GM18870 (cell line): ENCODE data around the gene ORM2.
"Not testable (repeated sequence)": the region's sequence is repeated elsewhere in the genome, so short reads cannot be mapped to it uniquely, and the experiment has no call there.

ENCODE experiments used
- ATAC-seq: cut with Tn5 transposase; IDR thresholded peaks from one replicate; pipeline ENCODE4 v1.9.1; 2021; ENCODE audit warnings: moderate library complexity; ENCODE audit not compliant: unreplicated experiment

ORM2 gene

DNA sequence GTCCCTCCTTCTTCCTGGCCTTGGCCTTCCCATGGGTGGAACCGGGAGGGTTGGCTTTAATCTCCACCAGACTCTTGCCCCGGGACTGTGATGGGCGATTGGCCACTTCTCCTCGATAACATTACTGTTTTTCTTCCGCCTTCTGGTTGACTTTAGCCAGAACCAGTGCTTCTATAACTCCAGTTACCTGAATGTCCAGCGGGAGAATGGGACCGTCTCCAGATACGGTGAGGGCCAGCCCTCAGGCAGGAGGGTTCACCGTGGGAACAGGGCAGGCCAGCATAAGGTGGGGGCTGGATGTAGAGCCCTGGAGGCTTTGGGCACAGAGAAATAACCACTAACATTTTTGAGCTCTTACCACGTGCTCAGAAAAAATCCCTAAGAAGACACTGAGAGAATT, 967 bp downstream of the ORM2 start:
- no peak for ATAC-seq

DNA sequence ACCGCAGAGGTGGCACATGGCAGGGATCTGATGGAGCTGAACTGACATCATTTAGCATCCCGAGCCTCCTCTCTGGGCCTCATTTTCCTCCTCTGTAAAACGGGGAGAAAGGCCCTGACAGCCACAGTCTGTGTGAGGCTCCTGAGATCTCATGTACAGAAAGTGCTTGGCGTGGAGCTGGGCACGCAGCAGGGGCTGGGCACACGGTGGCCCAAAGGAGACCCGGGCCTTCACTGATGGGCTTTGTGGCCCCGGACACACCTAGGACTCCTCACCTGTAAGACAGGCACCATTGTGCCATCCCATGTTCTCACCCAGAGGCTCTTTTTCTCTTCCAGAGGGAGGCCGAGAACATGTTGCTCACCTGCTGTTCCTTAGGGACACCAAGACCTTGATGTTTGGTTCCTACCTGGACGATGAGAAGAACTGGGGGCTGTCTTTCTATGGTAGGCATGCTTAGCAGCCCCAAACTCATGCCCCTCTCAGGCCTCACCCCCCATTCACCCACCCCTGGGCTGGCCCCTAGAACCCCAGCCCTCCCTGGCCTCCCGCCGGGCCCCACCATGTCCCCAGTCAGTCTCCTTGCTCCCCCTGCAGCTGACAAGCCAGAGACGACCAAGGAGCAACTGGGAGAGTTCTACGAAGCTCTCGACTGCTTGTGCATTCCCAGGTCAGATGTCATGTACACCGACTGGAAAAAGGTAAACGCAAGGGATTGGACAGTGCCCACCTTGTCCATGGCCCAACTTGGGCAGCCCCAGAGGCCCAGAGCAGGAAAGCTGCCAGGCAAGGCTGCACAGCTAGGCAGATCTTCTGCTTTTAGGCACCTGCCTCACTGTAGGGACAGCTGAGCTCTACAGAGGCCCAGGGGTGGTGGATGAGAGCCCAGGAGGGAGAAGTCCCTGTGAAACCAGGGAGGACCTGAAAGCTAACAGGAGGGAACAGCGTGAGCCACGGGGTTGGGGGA, 1.8 kb downstream of the ORM2 start:
- not testable (repeated sequence) for ATAC-seq

DNA sequence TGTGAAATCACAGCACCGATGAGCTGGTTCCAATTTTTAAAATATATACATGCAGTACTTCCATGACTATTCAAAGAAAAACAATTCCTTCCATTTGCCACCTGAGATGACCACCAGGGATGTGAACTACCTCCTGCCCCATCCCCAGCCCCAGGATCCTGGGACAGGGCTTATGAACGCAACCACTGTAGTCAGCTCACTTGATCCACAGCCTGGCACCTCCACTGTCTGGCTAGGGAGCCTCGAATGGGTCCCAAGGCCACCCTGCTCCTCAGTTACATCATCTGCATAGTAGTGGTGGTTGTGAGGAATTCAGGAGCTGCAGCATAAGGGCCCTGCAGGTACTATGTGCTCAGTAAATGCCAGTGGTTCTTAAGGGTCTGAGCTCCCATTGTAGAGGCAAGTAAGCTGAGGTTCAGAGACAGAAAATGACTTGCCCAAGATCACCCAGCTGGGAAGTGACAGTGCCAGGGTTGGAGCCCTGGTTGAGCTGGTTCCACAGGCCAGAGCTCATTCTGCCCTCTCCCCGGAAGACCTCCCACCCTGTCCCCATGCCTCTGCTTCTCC, 2.9 kb downstream of the ORM2 start:
- not testable (repeated sequence) for ATAC-seq

DNA sequence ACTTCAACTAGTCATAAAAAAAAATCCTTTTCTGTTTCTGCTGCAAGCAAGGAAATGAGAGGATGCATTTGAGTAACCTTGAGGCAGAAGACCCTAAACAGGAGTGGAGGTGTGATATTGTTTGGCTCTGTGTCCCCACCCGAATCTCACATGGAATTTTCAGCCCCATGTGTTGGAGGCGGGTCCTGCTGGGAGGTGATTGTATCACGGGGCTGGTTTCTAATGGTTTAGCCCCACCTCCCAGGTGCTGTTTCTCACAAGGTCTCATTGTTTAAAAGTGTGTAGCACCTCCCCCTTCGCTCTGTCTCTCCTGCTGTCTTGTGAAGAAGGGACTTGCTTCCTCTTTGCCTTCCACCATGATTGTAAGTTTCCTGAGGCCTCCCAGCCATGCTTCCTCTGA, 4.0 kb downstream of the ORM2 start:
- ATAC-seq: not testable (repeated sequence)

DNA sequence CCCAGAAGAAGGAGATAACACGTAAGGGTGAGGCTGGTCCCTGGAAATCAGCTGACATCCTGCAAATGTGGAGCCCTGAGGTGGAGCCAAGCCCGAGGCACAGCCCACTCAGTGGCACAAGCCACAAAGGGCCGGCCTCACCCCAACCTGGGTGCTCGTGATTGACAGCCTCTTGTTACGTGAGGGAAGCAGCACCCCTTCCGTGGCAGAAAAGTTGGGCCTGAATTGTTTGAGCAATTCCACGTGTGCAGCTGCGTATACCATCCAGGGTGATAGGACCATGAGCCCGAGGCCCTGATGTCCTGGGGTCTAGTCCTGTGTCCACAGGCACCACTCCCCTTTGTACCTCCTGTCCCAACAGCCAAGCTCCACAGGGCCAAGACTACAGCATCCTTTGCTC, 4.8 kb downstream of the ORM2 start:
- no peak for ATAC-seq

DNA sequence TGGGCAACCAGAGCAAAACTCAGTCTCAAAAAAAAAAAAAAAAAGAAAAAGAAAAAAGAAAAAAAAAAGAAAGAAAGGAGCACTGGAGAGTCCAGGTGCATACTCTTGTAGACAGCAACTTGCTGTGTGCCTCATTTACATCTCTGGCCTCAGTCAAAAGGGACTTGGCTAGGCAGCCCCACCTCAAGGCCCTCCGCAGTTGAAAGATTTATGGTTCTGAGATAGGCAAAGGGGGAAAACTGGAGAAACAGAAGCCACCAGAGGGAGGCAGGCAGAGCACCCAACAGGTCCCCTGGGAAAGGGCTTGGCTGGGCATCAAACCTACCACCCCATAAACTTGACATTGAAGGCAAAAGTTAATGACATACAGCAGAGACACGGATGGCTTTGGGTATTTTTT, 6.1 kb downstream of the ORM2 start:
- no peak for ATAC-seq

DNA sequence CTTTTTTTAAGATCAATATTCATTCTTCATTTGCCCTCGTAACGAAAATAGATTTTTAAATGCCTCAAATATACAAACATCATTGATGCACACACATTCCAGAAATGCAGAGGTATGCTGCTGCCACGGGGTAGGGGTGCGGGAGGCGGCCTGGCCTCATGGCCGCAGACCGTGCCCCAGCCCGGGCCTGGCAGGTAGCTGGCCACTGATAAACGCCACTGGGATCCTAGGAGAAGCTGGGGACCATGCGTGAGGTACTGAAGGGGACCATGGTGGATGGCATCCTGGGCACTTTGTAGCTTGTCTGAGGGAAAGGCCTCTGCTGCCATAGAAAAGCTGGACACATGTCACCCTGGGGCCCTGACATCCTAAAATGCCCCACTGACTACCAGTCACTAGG, 6.5 kb downstream of the ORM2 start:
- no peak for ATAC-seq

DNA sequence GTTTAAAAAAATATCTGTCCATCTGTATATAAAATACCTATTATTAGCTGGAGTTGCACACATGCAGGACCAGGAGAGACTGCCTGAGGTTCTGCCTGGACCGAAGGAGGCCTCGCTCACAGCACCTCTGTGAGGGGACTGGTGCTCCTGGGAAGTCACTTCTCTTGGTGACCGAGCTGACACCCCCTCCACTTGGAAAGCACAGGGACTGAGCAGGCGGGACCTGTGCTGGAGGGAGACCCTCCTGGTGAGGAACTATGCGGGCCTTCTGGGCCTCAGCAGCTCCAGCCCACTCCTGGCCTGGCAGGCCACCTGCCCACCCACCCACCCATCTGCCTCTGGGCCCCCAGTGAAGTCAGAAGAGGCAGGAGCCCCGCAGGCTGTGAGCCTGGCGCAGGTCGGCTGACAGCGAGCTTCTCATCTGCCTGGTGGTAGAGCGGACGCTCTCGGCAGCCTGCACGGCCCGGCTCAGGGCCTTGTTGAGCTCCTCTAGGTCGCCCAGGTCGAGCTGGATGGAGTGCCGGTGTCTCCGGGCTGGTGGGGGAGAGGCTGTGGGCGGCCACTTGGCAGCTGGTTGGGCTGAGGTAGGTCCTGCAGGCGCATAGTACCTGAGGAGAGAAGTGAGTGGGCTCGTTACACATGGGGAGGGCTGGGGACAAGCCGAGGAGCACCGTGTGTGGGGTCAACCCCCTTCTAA, 7.2 kb downstream of the ORM2 start:
- no peak for ATAC-seq

DNA sequence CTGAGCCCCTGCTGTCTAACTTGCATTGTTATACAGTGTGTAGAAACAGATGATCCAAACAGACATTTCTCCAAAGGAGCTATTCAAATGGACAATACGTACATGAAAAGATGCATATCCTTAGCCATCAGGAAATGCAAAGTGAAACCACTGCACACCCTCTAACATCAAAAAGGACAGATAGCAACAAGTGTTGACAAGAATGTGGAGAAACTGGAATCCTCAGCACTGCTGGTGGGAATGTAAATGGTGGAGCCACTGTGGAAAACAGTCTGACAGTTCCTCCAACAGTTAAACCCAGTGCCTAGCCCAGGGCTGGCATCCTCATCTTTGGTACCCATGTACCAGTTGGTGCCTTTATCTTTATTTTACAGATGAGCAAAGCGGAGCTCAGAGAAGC, 8.5 kb downstream of the ORM2 start:
- ATAC-seq: no peak

DNA sequence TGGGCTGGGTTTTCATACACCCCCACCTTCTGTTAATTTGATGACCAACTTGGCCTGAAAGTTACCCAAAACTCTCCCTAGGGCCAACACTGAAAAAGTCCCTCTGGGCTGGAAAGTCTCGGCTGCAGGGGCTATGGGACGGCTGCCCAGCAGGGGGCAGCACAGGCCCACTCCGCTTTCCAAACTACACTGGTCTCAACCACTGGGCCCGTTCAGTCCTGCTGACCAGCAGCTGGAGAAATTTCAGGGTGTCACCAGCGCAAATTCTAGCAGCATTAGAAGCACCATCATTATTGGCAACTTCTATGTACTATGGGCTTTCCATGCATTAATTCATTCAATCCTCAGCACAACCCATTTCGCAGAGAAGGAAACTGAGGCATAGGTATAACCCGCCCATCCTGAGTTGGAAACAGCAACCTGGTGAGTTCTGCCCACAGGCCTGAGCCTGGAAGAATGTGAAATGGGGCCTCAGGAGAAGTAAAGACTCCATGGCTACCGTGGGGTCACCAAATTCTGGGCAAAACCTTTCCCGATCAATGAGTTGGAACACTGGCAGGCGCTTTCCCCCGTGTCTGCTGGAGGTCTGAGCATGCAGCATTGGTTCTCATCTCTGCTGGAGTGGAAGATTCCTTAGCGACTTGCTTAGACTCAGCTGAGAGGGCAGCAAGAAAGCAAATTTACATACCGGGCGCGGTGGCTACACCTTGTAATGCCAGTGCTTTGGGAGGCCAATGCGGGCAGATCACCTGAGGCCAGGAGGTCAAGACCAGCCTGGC, 9.7 kb downstream of the ORM2 start:
- no peak for ATAC-seq

DNA sequence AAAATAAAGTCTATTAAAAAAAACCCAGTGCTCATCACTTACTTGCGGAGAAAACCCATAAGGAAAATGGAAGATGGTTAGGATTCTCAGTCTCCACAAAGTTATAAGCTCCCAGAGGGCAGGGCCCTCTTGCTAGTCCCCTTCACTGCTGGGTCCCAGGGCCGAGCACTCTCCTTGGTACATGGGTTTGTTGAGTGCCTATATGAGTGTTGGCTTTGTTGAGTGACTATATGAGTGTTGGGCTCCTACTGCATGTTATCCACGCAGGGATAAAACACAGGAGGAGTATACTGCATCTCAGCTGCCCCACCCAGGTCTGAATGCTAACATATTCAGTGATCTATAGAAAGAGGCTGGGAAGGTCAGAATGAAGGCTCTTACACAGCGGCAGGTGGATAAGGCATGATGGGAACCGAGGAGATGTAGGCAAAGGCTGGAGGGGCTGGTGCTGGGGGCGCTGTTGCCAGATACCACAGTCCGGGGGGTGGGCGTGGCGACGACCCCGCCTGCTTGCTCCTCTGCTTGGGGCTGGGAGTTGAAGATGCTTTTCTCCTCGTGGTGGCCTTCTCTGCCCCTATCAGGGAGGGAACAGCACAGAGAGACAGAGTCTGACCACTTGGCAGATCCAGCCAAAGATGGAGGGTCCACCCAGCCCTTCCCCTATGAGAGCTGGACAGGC, 11.6 kb downstream of the ORM2 start:
- ATAC-seq: no peak

DNA sequence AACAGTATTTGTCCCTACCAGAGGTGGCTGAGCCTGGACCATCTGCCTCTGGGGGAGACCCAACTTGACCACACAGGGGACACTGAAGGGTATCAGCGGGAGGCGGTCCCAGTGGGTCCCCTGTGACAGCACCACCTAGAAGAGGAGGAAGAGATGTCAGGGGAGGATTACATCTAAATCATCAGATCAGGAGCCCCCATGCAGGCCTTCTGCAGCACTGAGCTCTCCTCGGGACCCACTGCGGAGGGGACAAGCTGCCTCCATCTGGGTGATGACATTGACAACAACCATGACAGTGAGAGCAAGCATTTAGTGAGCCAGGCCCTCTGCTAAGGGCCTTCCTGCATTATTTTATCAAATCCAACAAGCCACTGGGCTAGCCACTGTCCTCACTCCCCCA, 12.3 kb downstream of the ORM2 start:
- ATAC-seq: no peak

DNA sequence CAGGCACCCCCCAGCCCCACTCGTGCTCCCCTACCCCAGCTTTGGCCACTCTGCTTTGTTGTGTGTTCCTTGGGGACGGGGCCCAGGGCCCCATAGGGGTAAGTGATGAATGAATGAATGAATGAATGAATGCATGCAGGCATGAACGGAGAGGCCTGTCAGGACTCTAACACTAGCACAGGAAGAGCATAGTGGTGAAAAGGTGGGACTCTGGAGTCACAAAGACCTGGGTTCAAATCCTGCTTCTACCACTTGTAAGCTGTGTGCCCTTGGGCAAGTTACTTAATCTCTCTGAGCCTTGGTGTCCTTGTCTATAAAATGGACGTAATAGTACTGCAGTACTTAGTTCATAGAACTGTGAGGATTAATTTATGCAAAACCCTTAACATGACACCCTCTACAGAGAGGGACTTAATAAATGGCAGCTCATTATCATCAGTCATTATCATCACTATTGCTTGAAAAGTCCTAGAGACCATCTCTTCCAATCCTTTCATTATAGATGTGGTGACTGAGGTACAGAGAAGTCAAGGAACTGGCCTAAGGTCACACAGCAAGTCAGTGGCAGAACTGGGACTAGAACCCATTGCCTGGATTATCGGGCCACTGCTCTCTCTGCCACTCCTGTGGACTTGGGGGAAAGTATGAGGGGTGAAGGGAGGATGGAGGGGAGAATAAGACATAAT, 13.2 kb downstream of the ORM2 start:
- ATAC-seq: no peak

DNA sequence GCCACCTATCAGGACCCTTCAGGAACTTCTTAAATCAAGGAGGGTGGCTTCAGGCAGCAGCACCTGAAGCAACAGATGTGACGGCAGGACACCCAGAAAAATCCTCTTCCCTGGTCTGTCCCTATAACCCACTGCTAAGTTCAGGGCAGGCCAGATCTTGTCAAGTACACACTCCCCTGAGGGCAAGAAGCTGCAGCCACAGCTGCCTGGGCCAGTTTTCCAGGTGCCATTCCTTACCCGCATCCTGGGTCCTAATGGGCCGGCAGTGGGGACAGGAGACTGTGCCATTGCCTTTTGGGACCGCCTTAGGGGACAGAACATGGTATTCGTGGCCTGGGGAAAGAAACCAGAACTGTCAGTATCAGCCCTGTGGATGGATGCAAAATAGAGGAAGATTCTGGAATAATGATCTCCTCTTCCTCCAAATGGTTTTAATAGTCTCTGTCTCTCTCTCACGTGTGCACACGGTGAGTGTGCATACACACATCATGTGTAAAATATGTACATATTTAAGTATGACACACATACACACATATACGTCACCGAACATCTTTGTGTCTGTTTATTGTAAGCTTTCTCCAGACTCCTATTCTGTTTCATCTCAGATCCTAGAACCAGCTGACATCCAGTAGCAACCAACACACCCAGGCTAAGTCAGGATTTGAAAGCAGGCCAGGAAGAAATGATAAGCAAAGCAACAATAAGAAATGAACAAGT, 14.0 kb downstream of the ORM2 start:
- ATAC-seq: no peak

DNA sequence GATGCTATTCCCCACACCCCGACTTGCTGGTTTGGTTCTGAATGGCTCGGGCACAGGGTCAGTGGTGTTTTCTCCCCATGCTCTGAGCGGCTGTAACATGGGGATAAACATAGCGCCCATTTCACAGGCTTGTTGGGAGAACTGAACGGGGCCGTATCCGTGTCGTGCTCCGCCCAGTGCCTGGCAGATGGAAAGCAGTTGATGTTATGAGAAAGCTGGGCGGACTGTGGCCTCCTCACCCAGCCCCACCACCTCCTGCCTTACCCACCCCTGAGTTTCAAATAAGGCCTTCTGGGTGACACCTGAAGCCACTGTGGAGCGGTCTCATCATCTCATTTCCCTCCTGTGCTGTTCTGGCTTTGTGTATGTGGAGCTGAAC, 14.5 kb downstream of the ORM2 start:
- ATAC-seq: no peak

DNA sequence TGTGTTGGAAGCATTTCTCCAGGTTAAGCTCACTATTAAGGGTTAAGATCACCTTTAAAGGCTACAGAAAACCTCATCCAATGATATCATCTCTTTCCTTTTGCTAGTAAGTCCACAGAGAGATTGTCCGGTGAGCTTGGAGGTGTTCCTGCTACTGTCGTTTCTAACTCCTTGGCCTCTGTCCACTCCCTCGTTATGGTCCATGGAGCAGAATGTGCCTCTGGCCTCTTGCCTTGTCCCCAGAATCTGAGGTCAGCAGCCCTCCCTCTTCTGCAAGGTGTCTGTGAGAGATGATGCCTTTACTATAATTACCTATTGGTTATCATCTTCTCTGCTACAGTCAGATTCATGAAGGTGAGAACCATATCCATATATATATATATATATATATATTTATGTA, 15.0 kb downstream of the ORM2 start:
- no peak for ATAC-seq

DNA sequence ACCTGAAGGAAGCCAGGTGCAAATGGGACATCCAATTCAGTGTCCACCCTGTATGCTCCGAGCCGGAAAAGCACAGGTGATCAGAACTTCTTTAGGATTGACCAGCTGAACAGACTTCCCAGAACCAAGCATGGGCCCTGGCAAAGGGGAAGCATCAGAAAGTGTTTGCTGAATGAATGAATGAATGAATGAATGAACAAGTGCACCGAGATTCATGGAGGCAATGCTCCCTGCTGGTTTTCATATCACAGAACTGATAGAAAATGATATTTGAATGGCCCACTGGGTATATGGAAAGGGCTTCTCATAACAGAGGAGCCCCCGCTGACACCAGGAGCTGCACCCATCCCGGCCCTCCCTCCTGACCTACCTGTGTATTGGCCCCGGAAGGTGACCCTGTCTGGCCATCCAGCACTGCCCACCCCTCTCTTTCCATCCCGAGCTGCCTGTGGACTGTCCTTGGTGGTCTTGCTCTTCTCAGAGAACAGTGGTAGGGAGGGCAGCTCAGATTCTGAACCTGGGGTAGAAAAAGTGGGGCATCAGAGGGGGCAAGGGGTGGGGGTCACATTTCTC, 15.9 kb downstream of the ORM2 start:
- ATAC-seq: no peak

DNA sequence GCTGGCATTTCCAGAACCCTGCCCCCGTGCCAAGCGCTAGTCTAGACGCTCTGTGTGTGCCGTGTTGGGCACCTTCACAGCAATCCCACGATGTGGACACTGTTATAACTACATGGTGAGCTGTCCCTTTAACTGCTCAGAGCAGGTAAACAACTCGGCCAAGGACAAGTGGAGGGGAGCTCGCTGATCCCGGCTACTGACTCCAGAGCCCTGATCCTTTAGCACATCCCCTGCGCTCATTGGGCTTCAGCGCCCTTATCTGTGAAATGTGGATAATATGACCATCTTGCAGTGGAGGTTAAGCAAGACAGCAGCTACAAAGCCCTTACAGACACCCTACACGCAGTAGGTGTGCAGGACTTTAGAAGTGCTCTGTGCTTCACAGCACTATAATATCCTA, 16.5 kb downstream of the ORM2 start:
- no peak for ATAC-seq

DNA sequence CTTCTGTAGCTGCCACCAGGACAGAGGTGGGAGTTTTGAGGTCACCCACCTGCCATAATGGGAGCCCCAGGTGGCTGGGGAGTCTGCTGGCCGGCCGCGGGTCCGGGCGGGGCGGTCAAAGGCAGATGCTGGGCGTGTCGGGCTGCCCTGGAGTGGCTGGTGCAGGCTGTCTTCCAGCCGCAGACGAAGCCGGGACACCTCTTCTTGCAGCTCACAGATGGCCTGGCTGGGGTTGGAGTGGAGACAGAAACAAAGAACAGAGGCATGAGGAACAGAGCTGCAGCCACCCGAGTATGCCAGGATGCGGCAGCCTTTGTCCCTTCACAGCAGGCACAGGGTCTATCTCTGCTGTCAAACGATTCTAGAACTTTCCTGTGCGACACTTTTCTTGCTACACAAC, 18.0 kb downstream of the ORM2 start:
- ATAC-seq: no peak
